Neutrophil (primary cell): Measurements from ENCODE around the gene OR12D1.

ENCODE experiments used
- H3K27ac ChIP-seq: fragments of 200-600 bp; sonication (generic); 2 replicates; pipeline ENCODE4 v1.5.1; 2016; ENCODE audit warnings: mild to moderate bottlenecking, moderate library complexity
- H3K27me3 ChIP-seq: fragments of 200-600 bp; sonication (generic); 2 replicates; pipeline ENCODE4 v1.6.0; 2016; ENCODE audit warnings: mild to moderate bottlenecking
- H3K36me3 ChIP-seq: fragments of 200-600 bp; sonication (generic); 2 replicates; pipeline ENCODE4 v1.5.1; 2017
- H3K4me1 ChIP-seq, 2 experiments: fragments of 200-600 bp in 1 of 2; sonication (generic) in 1 of 2; 1 replicate in 1 of 2; 2 replicates in 1 of 2; pipeline versions ENCODE4 v1.5.1 to v1.6.1; 2013 to 2016; ENCODE audit warnings: low read depth in 1 of 2, low read length in 1 of 2, mild to moderate bottlenecking in 1 of 2, moderate library complexity in 1 of 2; ENCODE audit not compliant: control insufficient read depth in 1 of 2, insufficient read depth in 1 of 2
- H3K4me3 ChIP-seq, 2 experiments: fragments of 200-600 bp in 1 of 2; sonication (generic) in 1 of 2; 1 replicate in 1 of 2; 2 replicates in 1 of 2; pipeline ENCODE4 v1.5.1; 2013 to 2016; ENCODE audit warnings: low read depth in 1 of 2, low read length in 1 of 2, mild to moderate bottlenecking in 1 of 2, moderate library complexity in 1 of 2
- H3K9me3 ChIP-seq: fragments of 200-600 bp; sonication (generic); 2 replicates; pipeline ENCODE4 v1.5.1; 2016
- CTCF ChIP-seq: fragments of 200-600 bp; sonication (generic); IDR thresholded peaks from 2 replicates; pipeline ENCODE4 v1.5.1; 2016; ENCODE audit warnings: antibody characterized with exemption

OR12D1 gene

GRCh38 chr6:29399525-29399924 is 15.2 kb upstream of the OR12D1 start:
- Histone ChIP-seq H3K4me1 (no peaks in the 10 kb centered on the region), H3K27ac (no peak overlapping the region), H3K9me3 (no peaks in the 10 kb centered on the region), H3K27me3 (no peaks in the 10 kb centered on the region), H3K36me3 (no peaks in the 10 kb centered on the region), H3K4me3 (no peak overlapping the region)
- TF ChIP-seq CTCF = no peak

DNA sequence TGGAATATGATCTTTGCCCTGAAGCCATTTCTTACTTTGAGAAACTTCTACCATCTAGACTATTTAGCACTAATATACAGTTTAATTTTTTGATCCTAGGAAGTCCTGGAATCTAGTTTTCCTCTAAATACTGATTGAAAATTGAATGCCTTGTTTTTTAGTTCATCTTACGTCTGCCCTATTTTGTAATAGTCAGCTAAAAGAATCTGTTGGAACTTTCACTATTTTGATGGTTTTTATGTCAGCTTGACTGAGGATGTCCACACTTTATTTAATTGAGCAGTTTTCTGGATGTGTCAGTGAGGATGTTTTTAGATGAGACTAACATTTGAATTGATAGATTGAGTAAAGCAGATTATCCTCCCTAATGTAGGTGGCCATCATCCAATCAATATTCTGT is 10.9 kb upstream of the OR12D1 start:
- Histone ChIP-seq H3K9me3 (no peaks in the 10 kb centered on the region), H3K27me3 (no peaks in the 10 kb centered on the region), H3K36me3 (no peaks in the 10 kb centered on the region), H3K4me3 (no peak overlapping the region), H3K4me1 (no peaks in the 10 kb centered on the region), H3K27ac (no peak overlapping the region)
- no peak for TF ChIP-seq CTCF

- H3K4me3 ChIP-seq = no peak overlapping the region
- H3K36me3 ChIP-seq = no peaks in the 10 kb centered on the region
- H3K27ac ChIP-seq = no peak overlapping the region
- no peaks in the 10 kb centered on the region for H3K9me3 ChIP-seq
- no peak for TF ChIP-seq CTCF
- peaks cover 3% of the 10 kb centered on the region for H3K27me3 ChIP-seq
- H3K4me1 ChIP-seq = no peaks in the 10 kb centered on the region
Measured at GRCh38 chr6:29419516-29419915, 4.8 kb downstream of the OR12D1 start.

GRCh38 chr6:29424168-29424567 is 9.4 kb downstream of the OR12D1 start:
- TF ChIP-seq CTCF = no peak
- no peak overlapping the region for H3K4me3 ChIP-seq
- H3K27ac ChIP-seq = no peak overlapping the region
- no peaks in the 10 kb centered on the region for H3K27me3 ChIP-seq
- no peaks in the 10 kb centered on the region for H3K36me3 ChIP-seq
- H3K4me1 ChIP-seq = no peaks in the 10 kb centered on the region
- no peaks in the 10 kb centered on the region for H3K9me3 ChIP-seq

DNA sequence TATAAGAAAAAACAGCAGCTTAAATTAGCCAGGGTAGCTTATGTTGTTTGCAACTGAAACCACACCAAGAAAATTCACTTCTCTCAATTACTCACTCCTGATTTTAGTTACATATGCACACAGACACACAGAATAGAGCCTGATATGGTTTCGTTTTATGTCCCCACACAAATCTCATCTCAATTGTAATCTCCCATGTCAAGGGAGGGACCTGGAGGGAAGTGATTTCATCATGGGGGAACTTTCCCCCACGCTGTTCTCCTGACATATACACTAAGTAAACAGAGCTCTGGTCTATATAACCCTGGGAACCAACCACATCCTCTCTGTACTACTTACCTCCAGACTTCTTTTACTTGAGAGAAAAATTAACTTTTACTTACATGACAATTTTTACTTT is 9.8 kb downstream of the OR12D1 start:
- H3K27ac ChIP-seq = no peak overlapping the region
- H3K4me3 ChIP-seq = no peak overlapping the region
- H3K4me1 ChIP-seq = no peaks in the 10 kb centered on the region
- no peaks in the 10 kb centered on the region for H3K27me3 ChIP-seq
- TF ChIP-seq CTCF = no peak
- H3K9me3 ChIP-seq = no peaks in the 10 kb centered on the region
- H3K36me3 ChIP-seq = no peaks in the 10 kb centered on the region

GRCh38 chr6:29425075-29425474 is 10.3 kb downstream of the OR12D1 start:
- H3K27me3 ChIP-seq = no peaks in the 10 kb centered on the region
- no peak overlapping the region for H3K4me3 ChIP-seq
- no peaks in the 10 kb centered on the region for H3K4me1 ChIP-seq
- no peaks in the 10 kb centered on the region for H3K36me3 ChIP-seq
- no peaks in the 10 kb centered on the region for H3K9me3 ChIP-seq
- no peak overlapping the region for H3K27ac ChIP-seq
- no peak for TF ChIP-seq CTCF
